Muscle of leg (tissue), 11 donors: ENCODE measurements around the gene STARD13. TPM values are rescaled to one million over a fixed set of nuclear protein-coding genes. Genes with fewer than 3 reads are reported as not detected.

Source experiments
- DNase-seq: peaks from one replicate; pipeline ENCODE4 v3.0.0; 2013
- H3K27ac ChIP-seq: one replicate; pipeline ENCODE4 v1.5.1; 2013; ENCODE audit warnings: mild to moderate bottlenecking, low read length, control low read depth
- H3K27me3 ChIP-seq: one replicate; pipeline ENCODE4 v1.6.1; 2013; ENCODE audit warnings: low read length; ENCODE audit not compliant: control insufficient read depth, insufficient read depth
- H3K36me3 ChIP-seq: one replicate; pipeline ENCODE4 v1.6.1; 2013; ENCODE audit warnings: low read length; ENCODE audit not compliant: control insufficient read depth, insufficient read depth
- H3K4me1 ChIP-seq: one replicate; pipeline ENCODE4 v1.6.1; 2013; ENCODE audit warnings: low read length; ENCODE audit not compliant: control insufficient read depth, insufficient read depth
- H3K4me3 ChIP-seq: one replicate; pipeline ENCODE4 v1.5.1; 2013; ENCODE audit warnings: low read length, control low read depth
- H3K9me3 ChIP-seq: replicated peaks from 2 replicates; pipeline ENCODE4 v1.6.1; 2013; ENCODE audit warnings: low read depth, low read length; ENCODE audit not compliant: control insufficient read depth
- WGBS: methylation state at CpG from one replicate; pipeline ENCODE4 v1.1.5; 2013; ENCODE audit warnings: missing lambda C conversion rate; ENCODE audit not compliant: insufficient coverage; 5-methylcytosine and 5-hydroxymethylcytosine counted together
- polyA plus RNA-seq, 8 donors: library from polyadenylated mRNA; unstranded; fragments of 120-200 nt; gene quantifications; one replicate each; pipeline versions ENCODE4 v1.2.1 to v1.2.3, GENCODE V29; 2013; ENCODE audit warnings: inconsistent platforms in 1 of 8, low replicate concordance in 1 of 8; ENCODE audit not compliant: insufficient read length in 8 of 8, insufficient read depth in 1 of 8
- total RNA-seq: library from RNA; stranded (reverse); fragments of 120-200 nt; gene quantifications from one replicate; pipeline ENCODE4 v1.2.4, GENCODE V29; 2013

STARD13 gene
- total and polyA plus RNA-seq, 9 donors: 15.7 to 28.1 (median 21.8) TPM

DNA sequence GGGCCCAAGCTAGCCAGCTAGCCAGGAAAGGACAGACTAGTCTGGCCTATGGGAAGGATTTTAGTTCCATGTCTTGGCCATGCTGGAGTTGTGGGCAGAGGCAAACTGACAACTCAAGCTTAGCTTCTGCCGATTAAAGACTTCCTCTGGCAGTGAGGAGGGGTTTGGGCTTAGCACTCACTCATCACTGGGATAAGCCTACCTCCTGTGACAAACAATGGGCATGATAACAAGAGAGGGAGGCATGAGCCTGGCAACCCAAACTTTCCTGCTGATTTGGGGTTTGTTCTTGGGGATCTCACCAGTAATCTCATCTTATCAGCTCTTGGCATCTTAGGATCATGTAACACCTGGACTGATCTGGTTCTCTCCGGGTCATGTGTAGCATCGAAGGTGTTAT, 185.7 kb downstream of the STARD13 start:
- Histone ChIP-seq H3K27me3 (no peaks in the 10 kb centered on the region), H3K27ac (no peak overlapping the region), H3K4me3 (no peak overlapping the region), H3K36me3 (peaks cover 10% of the 10 kb centered on the region), H3K9me3 (peaks cover 6% of the 10 kb centered on the region), H3K4me1 (no peaks in the 10 kb centered on the region)
- no peak for DNase-seq
- 100% methylated on average over 1 of the region's 3 CpGs for WGBS

DNA sequence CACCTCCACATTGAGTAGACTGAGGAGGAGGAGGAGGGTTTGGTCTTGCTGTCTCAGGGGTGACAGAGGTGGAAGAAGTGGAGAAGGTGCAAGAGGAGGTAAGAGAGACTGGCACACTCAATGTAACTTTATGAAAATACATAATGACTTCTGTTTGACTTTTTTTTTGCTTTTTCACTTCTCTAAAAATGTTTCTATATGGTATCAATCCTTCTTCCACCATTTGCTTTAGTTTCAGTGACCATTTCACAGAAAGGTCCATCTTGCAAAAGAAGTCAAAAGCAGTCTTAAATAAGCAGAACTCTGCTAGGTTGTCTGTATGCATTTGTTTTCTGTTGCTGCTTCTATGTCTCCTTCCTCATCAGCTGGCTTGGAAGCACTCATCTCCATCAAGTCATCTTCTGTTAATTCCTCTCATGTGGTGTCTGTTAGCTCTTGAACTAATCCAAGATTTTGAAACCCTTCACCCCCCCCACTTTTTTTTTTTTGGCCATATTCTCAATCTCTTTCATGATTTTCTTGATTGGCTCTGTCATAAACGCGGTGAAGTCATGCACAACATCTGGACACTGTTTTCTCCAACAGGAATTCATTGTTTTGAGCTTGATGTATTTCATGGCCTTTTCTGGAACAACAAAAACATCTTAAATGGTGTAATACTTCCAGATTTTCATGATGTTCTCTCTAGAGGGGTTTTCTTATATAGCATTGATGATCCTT, 188.5 kb downstream of the STARD13 start:
- H3K9me3 ChIP-seq: peaks cover 6% of the 10 kb centered on the region
- DNase-seq: peak; percentile 79
- no peak overlapping the region for H3K27ac ChIP-seq
- no peaks in the 10 kb centered on the region for H3K27me3 ChIP-seq
- WGBS: no CpG with 5 or more reads among the region's 2 CpGs
- H3K4me3 ChIP-seq: no peak overlapping the region
- H3K36me3 ChIP-seq: no peaks in the 10 kb centered on the region
- H3K4me1 ChIP-seq: no peaks in the 10 kb centered on the region

GRCh38 chr13:33092073-33092987, 193.2 kb downstream of the STARD13 start:
- H3K27ac ChIP-seq: no peak overlapping the region
- no peaks in the 10 kb centered on the region for H3K4me1 ChIP-seq
- WGBS: 80% methylated on average over 1 of the region's 11 CpGs

GRCh38 chr13:33091415-33091774, 194.2 kb downstream of the STARD13 start:
- Histone ChIP-seq H3K27ac (no peak overlapping the region), H3K27me3 (no peaks in the 10 kb centered on the region), H3K4me3 (no peak overlapping the region), H3K9me3 (no peaks in the 10 kb centered on the region), H3K4me1 (no peaks in the 10 kb centered on the region), H3K36me3 (no peaks in the 10 kb centered on the region)
- DNase-seq: no peak
- no CpG with 5 or more reads among the region's 5 CpGs for WGBS

More at GRCh38 chr13:33092073-33092987, 193.2 kb downstream of the STARD13 start:
- Histone ChIP-seq H3K4me3 (no peak overlapping the region), H3K9me3 (no peaks in the 10 kb centered on the region), H3K36me3 (no peaks in the 10 kb centered on the region), H3K27me3 (no peaks in the 10 kb centered on the region)
- no peak for DNase-seq

GRCh38 chr13:33090755-33091414, 194.7 kb downstream of the STARD13 start:
- no CpG with 5 or more reads among the region's 4 CpGs for WGBS

DNA sequence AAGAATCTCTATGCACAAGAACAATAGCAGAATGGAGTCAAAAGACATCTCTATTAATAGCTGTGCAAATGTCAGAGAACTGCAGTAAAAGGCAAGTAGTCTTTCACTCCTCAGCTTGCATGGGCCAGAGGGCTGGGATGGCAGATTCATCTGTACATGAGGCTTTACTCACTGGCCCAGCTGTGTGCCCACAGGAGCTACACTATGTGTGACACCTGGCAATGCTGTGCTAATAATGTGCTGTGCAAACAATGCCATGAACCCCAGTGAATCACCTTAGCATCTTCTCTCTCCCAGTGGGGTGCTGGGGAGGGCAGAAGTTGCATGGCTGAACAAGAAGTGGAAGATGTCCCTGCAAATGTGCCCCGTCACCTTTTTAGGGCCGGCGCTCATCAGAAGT, 196.2 kb downstream of the STARD13 start:
- WGBS: 100% methylated on average over 1 of the region's 3 CpGs
- no peaks in the 10 kb centered on the region for H3K9me3 ChIP-seq
- no peaks in the 10 kb centered on the region for H3K4me1 ChIP-seq
- H3K27ac ChIP-seq: no peak overlapping the region
- no peaks in the 10 kb centered on the region for H3K36me3 ChIP-seq
- DNase-seq: no peak
- H3K4me3 ChIP-seq: no peak overlapping the region
- no peaks in the 10 kb centered on the region for H3K27me3 ChIP-seq

More at GRCh38 chr13:33090755-33091414, 194.7 kb downstream of the STARD13 start:
- Histone ChIP-seq H3K4me3 (no peak overlapping the region), H3K27me3 (no peaks in the 10 kb centered on the region), H3K4me1 (no peaks in the 10 kb centered on the region), H3K36me3 (no peaks in the 10 kb centered on the region), H3K9me3 (no peaks in the 10 kb centered on the region), H3K27ac (no peak overlapping the region)
- DNase-seq: peak; percentile 28

DNA sequence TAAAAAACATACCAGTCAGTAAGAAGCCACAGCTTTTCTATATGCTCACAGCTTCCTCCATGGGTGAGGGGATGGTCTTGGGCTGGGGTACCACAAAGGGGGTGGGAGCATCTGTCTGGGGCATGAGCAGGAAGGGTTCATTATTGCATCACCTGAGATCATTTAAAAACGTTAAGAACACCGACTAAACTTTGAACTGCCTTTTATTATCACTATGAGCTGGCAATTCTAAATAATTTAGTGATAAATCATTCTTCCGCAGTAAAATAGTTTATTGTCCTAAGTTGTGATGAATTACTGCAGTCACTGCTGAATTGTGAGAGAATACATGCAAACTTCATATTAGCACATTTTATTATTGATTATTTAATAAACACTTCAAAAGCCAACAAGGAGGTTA, 197.8 kb downstream of the STARD13 start:
- Histone ChIP-seq H3K4me3 (no peak overlapping the region), H3K27me3 (no peaks in the 10 kb centered on the region), H3K4me1 (no peaks in the 10 kb centered on the region), H3K9me3 (no peaks in the 10 kb centered on the region), H3K27ac (no peak overlapping the region), H3K36me3 (no peaks in the 10 kb centered on the region)
- DNase-seq: no peak
- WGBS: no CpG with 5 or more reads among the region's 3 CpGs

GRCh38 chr13:33087091-33087490, 198.5 kb downstream of the STARD13 start:
- no peaks in the 10 kb centered on the region for H3K27me3 ChIP-seq

GRCh38 chr13:33083054-33083453, 202.5 kb downstream of the STARD13 start:
- H3K27ac ChIP-seq: no peak overlapping the region
- H3K36me3 ChIP-seq: no peaks in the 10 kb centered on the region
- no peaks in the 10 kb centered on the region for H3K9me3 ChIP-seq
- no peaks in the 10 kb centered on the region for H3K27me3 ChIP-seq
- DNase-seq: no peak
- no peaks in the 10 kb centered on the region for H3K4me1 ChIP-seq
- no peak overlapping the region for H3K4me3 ChIP-seq
- no CpG with 5 or more reads among the region's 1 CpG for WGBS

More at GRCh38 chr13:33087091-33087490, 198.5 kb downstream of the STARD13 start:
- 76% methylated on average over 5 of the region's 9 CpGs for WGBS
- Histone ChIP-seq H3K9me3 (no peaks in the 10 kb centered on the region), H3K36me3 (no peaks in the 10 kb centered on the region), H3K4me1 (no peaks in the 10 kb centered on the region), H3K27ac (no peak overlapping the region), H3K4me3 (no peak overlapping the region)
- no peak for DNase-seq

- no peak overlapping the region for H3K4me3 ChIP-seq
- WGBS: no CpG with 5 or more reads among the region's 1 CpG
Observed at GRCh38 chr13:33081666-33082065, 203.9 kb downstream of the STARD13 start.

More at GRCh38 chr13:33081666-33082065, 203.9 kb downstream of the STARD13 start:
- H3K36me3 ChIP-seq: no peaks in the 10 kb centered on the region
- no peaks in the 10 kb centered on the region for H3K4me1 ChIP-seq
- H3K27ac ChIP-seq: no peak overlapping the region
- no peaks in the 10 kb centered on the region for H3K9me3 ChIP-seq
- no peak for DNase-seq
- no peaks in the 10 kb centered on the region for H3K27me3 ChIP-seq
